SKM-1 (cell line): ENCODE results near the gene SPIRE1.
A peak's percentile ranks its signal among the peaks of the same experiment; 100 is the strongest.

ENCODE experiments used
- DNase-seq: peaks from one replicate; lab custom pipeline; 2025; ENCODE audit not compliant: unreplicated experiment; lab: John Stamatoyannopoulos, UW

The SPIRE1 gene

GRCh38 chr18:12657684-12658425 lies at the start of gene SPIRE1:
Gene SPIRE1 (minus strand): TSS chr18:12658107. CDS start chr18:12657866, 241 bp downstream.
- DNase-seq = no peak

GRCh38 chr18:12703664-12704063 lies 45.8 kb upstream of the SPIRE1 start:
- no peak for DNase-seq

- DNase-seq = no peak
These were observed 45.2 kb upstream of the SPIRE1 start for GRCh38 chr18:12703096-12703567.

- peak; percentile 70 for DNase-seq
These were observed 44.6 kb upstream of the SPIRE1 start, which contains the start of the genes CEP76 and PSMG2 for GRCh38 chr18:12702221-12703095. Gene CEP76 (minus strand): TSS chr18:12702723. CDS start chr18:12702548, 175 bp downstream. Gene PSMG2 (plus strand): TSS chr18:12703042. CDS start chr18:12703108, 66 bp downstream.

GRCh38 chr18:12701161-12701560 lies 43.3 kb upstream of the SPIRE1 start:
- no peak for DNase-seq

- DNase-seq = no peak
These were observed 41.8 kb upstream of the SPIRE1 start for GRCh38 chr18:12699747-12700146.

GRCh38 chr18:12694032-12694431 lies 36.1 kb upstream of the SPIRE1 start:
- DNase-seq = no peak

GRCh38 chr18:12692206-12692605 lies 34.3 kb upstream of the SPIRE1 start:
- DNase-seq = no peak

- DNase-seq = no peak
These were observed 31.4 kb upstream of the SPIRE1 start for GRCh38 chr18:12689256-12689850.

GRCh38 chr18:12686100-12686499 lies 28.2 kb upstream of the SPIRE1 start:
- no peak for DNase-seq

GRCh38 chr18:12679183-12679786 lies 21.4 kb upstream of the SPIRE1 start:
- DNase-seq = no peak

- no peak for DNase-seq
These were observed 10.1 kb upstream of the SPIRE1 start for GRCh38 chr18:12668041-12668440.

- DNase-seq = peak; percentile 21
These were observed 2.1 kb upstream of the SPIRE1 start for GRCh38 chr18:12659904-12660605.

GRCh38 chr18:12658426-12659138 lies 675 bp upstream of the SPIRE1 start:
- no peak for DNase-seq

- no peak for DNase-seq
These were observed 796 bp downstream of the SPIRE1 start for GRCh38 chr18:12656938-12657683.

GRCh38 chr18:12656605-12656937 lies 1.3 kb downstream of the SPIRE1 start:
- no peak for DNase-seq

- no peak for DNase-seq
These were observed 2.9 kb downstream of the SPIRE1 start for GRCh38 chr18:12654971-12655370.

- no peak for DNase-seq
These were observed 5.0 kb downstream of the SPIRE1 start for GRCh38 chr18:12652861-12653401.

GRCh38 chr18:12651651-12652050 lies 6.3 kb downstream of the SPIRE1 start:
- no peak for DNase-seq
